ENCODE data around the gene APP. TPM values are rescaled to one million over a fixed set of nuclear protein-coding genes. Genes with fewer than 3 reads are reported as not detected.

APP gene
- polyA plus RNA-seq (ENCODE audit: insufficient read length in 3 of 3) = 1,000 to 10,000 TPM in 1 of 3 donors, 100 to 1,000 TPM in 2; 945 to 1,016 (median 957) TPM

- peak in 1 of 3 donors; percentile 70 for DNase-seq (ENCODE audit: low read depth in 3 of 3, low spot score in 2 of 3)
Observed at GRCh38 chr21:26170471-26171257, at the start of gene APP. APP (minus strand) TSS chr21:26170770; CDS start chr21:26170620, 150 bp downstream.

GRCh38 chr21:26212220-26212619, 41.6 kb upstream of the APP start:
- no peak for DNase-seq (ENCODE audit: low read depth in 3 of 3, low spot score in 2 of 3)

DNA sequence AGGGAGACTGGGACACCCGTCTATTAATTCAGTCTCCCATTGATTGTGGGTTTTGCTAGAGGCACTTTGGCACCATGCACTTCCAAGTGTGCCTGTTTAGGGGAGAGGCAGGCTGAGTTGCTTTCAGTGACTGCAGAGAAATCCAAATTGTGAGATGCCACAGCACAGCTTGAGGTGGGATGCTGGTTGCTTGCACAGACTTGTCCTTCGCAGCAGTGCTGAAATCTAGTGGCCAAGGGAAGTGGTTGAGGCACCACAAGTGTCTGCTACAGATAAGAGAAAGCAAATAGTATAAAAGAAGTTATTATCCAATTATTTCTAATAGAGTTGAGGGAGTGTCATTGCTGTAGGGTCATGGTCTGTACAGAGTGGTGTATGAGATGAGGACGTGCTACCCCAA, 40.0 kb upstream of the APP start:
- no peak for DNase-seq (ENCODE audit: low read depth in 3 of 3, low spot score in 2 of 3)

DNA sequence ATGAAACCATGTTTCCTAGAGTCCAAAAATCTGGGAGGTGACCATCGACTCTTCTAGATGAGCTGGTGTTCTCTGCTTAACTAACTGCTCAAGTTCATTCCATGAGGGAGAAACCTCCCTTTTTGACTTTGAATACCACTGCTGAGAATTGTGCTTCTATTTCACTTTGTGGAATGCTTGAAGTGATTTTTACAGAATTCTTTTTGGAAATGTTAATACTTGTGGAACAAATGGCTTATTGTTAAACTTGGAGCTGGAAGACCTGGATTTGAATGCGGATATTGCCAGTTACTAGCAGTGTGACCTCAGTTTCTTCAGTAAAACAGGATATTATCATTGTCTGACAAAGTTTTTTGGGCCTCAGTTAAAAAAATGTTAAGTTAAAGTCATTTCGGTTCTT, 36.5 kb upstream of the APP start:
- DNase-seq (ENCODE audit: low read depth in 3 of 3, low spot score in 2 of 3) = no peak

- DNase-seq (ENCODE audit: low read depth in 3 of 3, low spot score in 2 of 3) = no peak
Observed at GRCh38 chr21:26199456-26199855, 28.9 kb upstream of the APP start.

DNA sequence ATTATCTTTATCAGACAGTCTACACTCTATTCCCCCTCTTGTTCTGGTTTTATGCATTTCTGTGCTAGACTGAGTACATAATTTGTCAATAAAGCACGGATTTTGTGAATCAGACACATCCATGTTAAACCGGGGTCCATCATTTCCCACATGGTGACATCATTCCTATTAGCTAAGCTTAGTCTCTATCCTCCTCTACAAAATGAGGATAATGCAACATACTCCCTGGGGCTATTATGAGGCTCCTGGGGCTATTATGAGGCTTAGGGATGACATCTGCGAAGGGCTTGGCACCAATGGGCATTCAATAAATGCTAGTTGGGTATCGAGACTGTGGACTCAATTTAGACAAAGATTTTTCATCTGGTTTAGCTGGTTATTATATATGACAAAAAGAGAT, 25.1 kb upstream of the APP start:
- DNase-seq (ENCODE audit: low read depth in 3 of 3, low spot score in 2 of 3) = no peak

GRCh38 chr21:26194811-26195251, 24.3 kb upstream of the APP start:
- DNase-seq (ENCODE audit: low read depth in 3 of 3, low spot score in 2 of 3) = no peak

DNA sequence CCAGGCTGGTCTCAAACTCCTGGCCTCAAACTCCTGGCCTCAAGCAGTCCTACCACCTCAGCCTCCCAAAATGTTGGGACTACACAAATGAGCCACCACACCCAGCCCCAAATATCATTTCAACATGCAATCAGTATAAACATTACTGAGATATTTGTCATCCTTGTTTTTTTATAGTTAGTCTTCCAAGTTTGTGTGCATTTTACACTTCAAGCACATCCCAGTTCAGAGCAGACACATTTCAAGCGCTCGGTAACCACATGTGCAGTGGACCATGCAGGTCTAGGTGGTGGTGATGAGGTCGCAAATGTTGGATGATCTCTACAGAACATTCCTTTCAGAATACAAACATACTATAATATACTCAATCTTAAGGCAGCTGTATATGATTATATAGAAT, 23.8 kb upstream of the APP start:
- no peak for DNase-seq (ENCODE audit: low read depth in 3 of 3, low spot score in 2 of 3)

DNA sequence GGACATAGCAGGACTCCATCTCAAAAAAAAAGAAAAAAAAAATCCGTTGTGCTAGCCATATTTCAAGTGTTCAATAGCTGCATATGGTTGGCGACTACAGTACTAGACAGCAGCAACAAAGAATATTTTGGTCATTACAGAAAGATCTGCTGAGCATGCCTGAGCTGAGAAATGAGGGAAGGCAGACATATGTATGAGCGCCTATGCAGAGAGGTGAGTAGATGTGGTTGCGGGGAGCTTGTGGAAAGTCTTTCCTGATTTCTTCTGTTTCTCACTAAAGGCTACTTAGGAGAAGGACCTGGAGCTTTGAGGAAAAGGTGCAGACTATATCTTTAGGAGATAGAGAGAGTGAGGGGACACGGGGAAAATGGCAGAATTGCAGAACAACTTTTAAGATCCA, 21.0 kb upstream of the APP start:
- no peak for DNase-seq (ENCODE audit: low read depth in 3 of 3, low spot score in 2 of 3)

- no peak for DNase-seq (ENCODE audit: low read depth in 3 of 3, low spot score in 2 of 3)
Observed at GRCh38 chr21:26188422-26188821, 17.9 kb upstream of the APP start.

DNA sequence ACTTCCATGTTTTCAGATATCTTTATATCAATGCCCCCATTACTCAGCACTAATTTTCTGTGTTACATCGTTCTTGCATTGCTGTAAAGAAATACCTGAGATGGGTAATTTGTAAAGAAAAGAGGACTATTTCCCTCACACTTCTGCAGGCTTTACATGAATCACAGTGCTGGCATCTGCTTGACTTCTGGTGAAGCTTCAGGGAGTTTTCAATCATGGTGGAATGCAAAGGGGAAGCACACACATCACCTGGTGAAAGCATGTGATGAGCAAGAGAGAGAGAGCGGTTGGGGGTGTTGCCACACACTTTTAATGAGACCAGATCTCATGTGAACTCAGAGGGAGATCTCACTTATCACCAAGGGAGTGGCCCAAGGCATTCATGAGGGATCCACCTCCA, 14.9 kb upstream of the APP start:
- no peak for DNase-seq (ENCODE audit: low read depth in 3 of 3, low spot score in 2 of 3)

DNA sequence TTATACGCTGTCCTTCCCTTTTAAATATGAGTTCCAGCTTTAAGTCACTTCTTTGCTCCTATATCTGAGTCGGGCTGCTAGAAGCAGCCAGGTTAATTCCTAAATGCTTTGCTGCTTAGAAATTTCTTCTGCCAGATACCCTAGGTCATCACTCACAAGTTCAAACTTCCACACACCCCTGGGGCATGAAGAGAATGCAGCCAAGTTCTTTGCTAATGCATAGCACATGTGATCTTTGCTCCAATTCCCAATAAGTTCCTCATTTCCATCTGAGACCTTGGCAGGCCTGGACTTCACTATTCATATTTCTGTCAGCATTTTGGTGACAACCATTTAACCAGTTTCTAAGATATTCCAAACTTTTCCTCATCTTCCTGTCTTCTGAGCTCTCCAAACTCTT, 14.5 kb upstream of the APP start:
- no peak for DNase-seq (ENCODE audit: low read depth in 3 of 3, low spot score in 2 of 3)

DNA sequence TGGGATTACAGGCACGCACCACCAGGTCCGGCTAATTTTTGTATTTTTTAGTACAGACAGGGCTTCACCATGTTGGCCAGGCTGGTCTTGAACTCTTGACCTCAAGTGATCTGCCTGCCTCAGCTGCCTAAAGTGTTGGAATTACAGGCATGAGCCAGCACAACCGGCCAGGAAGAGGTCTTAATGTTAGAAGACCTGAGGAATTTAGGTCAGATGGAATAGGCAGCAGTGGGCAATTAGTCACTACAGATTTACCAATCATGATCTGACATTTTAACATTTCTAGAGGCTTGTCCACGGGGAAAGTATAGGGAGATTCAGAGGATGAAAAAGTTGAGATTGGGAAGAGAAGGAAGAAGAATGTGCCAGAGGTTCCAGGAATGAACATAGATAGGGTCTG, 8.9 kb upstream of the APP start:
- no peak for DNase-seq (ENCODE audit: low read depth in 3 of 3, low spot score in 2 of 3)

GRCh38 chr21:26177746-26178426, 7.3 kb upstream of the APP start:
- no peak for DNase-seq (ENCODE audit: low read depth in 3 of 3, low spot score in 2 of 3)

DNA sequence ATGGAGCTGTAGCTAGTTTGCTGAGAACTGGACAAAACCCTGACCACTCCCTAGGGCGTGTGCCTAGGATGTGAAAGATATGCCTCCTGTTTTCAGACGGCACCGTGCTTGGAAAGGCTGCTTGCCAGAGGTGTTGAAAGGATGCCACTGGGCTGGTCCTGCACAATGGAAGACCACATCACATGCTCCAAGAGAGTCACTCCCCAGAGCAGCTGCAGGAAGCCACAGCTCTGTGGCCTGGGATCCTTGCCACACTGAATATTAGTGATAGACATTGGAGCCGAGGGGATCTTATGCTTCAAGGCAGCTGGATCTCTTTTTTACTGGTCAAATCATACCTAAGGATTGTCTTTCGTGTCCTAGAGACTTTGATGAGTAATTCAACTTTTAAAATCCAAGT, 6.6 kb upstream of the APP start:
- DNase-seq (ENCODE audit: low read depth in 3 of 3, low spot score in 2 of 3) = no peak

- DNase-seq (ENCODE audit: low read depth in 3 of 3, low spot score in 2 of 3) = no peak
Observed at GRCh38 chr21:26171258-26172100, 909 bp upstream of the APP start.

- peak in 2 of 3 donors; percentile 56 to 58 for DNase-seq (ENCODE audit: low read depth in 3 of 3, low spot score in 2 of 3)
Observed at GRCh38 chr21:26169611-26170470, 729 bp downstream of the APP start.

DNA sequence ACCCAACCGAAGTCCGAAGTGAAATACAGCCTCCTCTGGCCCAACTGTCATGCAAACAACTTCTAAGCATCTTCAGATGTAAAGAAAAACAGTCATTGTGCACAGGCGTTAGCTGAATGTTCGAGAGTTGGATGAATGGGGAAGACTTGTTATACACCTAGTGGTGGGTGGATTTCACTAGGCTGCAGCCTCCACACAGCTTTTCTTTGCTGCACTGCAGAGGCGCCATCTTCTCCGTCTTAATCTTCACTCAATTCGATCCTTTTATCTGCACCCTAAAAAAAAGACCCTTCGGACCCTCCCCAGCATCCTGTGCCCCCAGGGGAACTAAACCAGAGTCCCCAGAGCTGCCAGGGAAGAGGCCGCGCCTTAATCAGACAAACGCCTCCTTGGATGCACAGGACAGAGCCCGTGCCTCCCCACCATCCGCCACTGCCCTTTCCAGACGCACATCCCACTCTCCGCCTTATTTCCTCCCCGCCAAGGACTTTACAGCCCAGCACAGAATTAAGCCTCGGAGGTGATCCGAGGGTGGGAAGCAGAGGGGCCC, 1.4 kb downstream of the APP start:
- peak in 2 of 3 donors; percentile 55 to 63 for DNase-seq (ENCODE audit: low read depth in 3 of 3, low spot score in 2 of 3)

- no peak for DNase-seq (ENCODE audit: low read depth in 3 of 3, low spot score in 2 of 3)
Observed at GRCh38 chr21:26168371-26168770, 2.2 kb downstream of the APP start.

GRCh38 chr21:26167593-26167992, 3.0 kb downstream of the APP start:
- no peak for DNase-seq (ENCODE audit: low read depth in 3 of 3, low spot score in 2 of 3)

All from right renal cortex interstitium (tissue), 3 donors.